GM12878 (cell line): ENCODE results near the gene RIC3. TPM values are rescaled to one million over a fixed set of nuclear protein-coding genes. Genes with fewer than 3 reads are reported as not detected.

Source experiments
- ATAC-seq: fragments of 200-7000 bp; cut with Tn5 transposase; 3 replicates; pipeline ENCODE4 v1.9.1; 2020; ENCODE audit warnings: mild to moderate bottlenecking, moderate library complexity
- BruUV-seq: library from RNA; stranded (reverse); fragments of 400-500 nt; replicated peaks from 2 replicates; lab custom pipeline; 2021; lab: Mats Ljungman, UMichigan
- CTCF ChIA-PET: fragments of 300-600 bp; sonication (Branson Sonifier 250); formaldehyde crosslinking; extraction: SDS; loops from one replicate; lab custom pipeline; 2021; ENCODE audit warnings: inconsistent platforms; lab: Yijun Ruan, JAX
- POLR2A ChIA-PET: fragments of 350-600 bp; formaldehyde crosslinking; extraction: SDS; loops from one replicate; lab custom pipeline; 2021; ENCODE audit warnings: inconsistent platforms; lab: Charles Lee
- RAD21 ChIA-PET: fragments of 300-600 bp; sonication (Branson Sonifier 250); formaldehyde crosslinking; loops from one replicate; lab custom pipeline; 2023; ENCODE audit warnings: antibody characterized with exemption; ENCODE audit not compliant: unreplicated experiment; lab: Charles Lee
- SMC1A ChIA-PET: fragments of 300-600 bp; sonication (Branson Sonifier 250); formaldehyde crosslinking; loops from one replicate; lab custom pipeline; 2023; ENCODE audit not compliant: unreplicated experiment, uncharacterized antibody; lab: Charles Lee
- DNase-seq: peaks from one replicate; pipeline ENCODE4 v3.0.0-alpha.2; 2011; ENCODE audit warnings: low read depth, low spot score
- FAIRE-seq: peaks from 3 replicates; lab custom pipeline; 2011; peaks lifted over from hg19 to GRCh38; lab: Jason Lieb, UNC
- H2AFZ ChIP-seq: 2 replicates; pipeline ENCODE4 v1.6.0; 2011; ENCODE audit warnings: low read depth, low read length, control low read depth; ENCODE audit not compliant: control insufficient read depth
- H3K27ac ChIP-seq: 2 replicates; pipeline ENCODE4 v1.5.1; 2011; ENCODE audit warnings: control low read depth; ENCODE audit not compliant: control insufficient read depth, insufficient read depth
- H3K27me3 ChIP-seq, 2 experiments: replicated peaks in 1 of 2; 2 replicates each; pipeline versions ENCODE4 v1.6.0 to v1.6.1; 2011; ENCODE audit warnings: low read length in 1 of 2; ENCODE audit not compliant: control insufficient read depth in 2 of 2, insufficient read depth in 2 of 2
- H3K36me3 ChIP-seq, 2 experiments: 2 replicates each; pipeline ENCODE4 v1.5.1; 2011; ENCODE audit warnings: low read length in 1 of 2; ENCODE audit not compliant: control insufficient read depth in 2 of 2, insufficient read depth in 2 of 2
- H3K4me1 ChIP-seq: 2 replicates; pipeline ENCODE4 v1.6.1; 2011; ENCODE audit warnings: mild to moderate bottlenecking, low read length, moderate library complexity, mixed read lengths; ENCODE audit not compliant: control insufficient read depth, insufficient read depth
- H3K4me2 ChIP-seq: 2 replicates; pipeline ENCODE4 v1.6.0; 2011; ENCODE audit warnings: control low read depth; ENCODE audit not compliant: control insufficient read depth, insufficient read depth
- H3K4me3 ChIP-seq: fragments of 200-600 bp; sonication (generic); 2 replicates; pipeline ENCODE4 v1.5.1; 2016
- H3K79me2 ChIP-seq: 2 replicates; pipeline ENCODE4 v1.6.0; 2011; ENCODE audit warnings: low read length; ENCODE audit not compliant: control insufficient read depth, insufficient read depth
- H3K9ac ChIP-seq: 2 replicates; pipeline ENCODE4 v1.8.0; 2011; ENCODE audit warnings: low read length, control low read depth, mixed read lengths; ENCODE audit not compliant: control insufficient read depth, insufficient read depth
- H3K9me3 ChIP-seq: replicated peaks from 3 replicates; pipeline ENCODE4 v1.5.1; 2011; ENCODE audit warnings: mild to moderate bottlenecking, low read length; ENCODE audit not compliant: control insufficient read depth, insufficient read depth
- H4K20me1 ChIP-seq: 2 replicates; pipeline ENCODE4 v1.6.0; 2011; ENCODE audit not compliant: control insufficient read depth, insufficient read depth
- CBFB ChIP-seq: IDR thresholded peaks from 2 replicates; pipeline ENCODE4 v1.6.1; 2016; ENCODE audit warnings: antibody characterized with exemption, low read depth
- GABPA ChIP-seq: IDR thresholded peaks from 2 replicates; pipeline ENCODE4 v1.6.1; 2014; ENCODE audit warnings: antibody characterized with exemption, low read depth, mild to moderate bottlenecking, inconsistent platforms
- GATAD2B ChIP-seq: fragments of 450-650 bp; conservative IDR thresholded peaks from 2 replicates; pipeline ENCODE4 v1.6.1; 2017; ENCODE audit warnings: low read depth, mild to moderate bottlenecking, moderate library complexity
- HDAC6 ChIP-seq: fragments of 200-600 bp; sonication (generic); IDR thresholded peaks from one replicate; pipeline ENCODE4 v1.8.0; 2017; ENCODE audit warnings: antibody characterized with exemption; ENCODE audit not compliant: unreplicated experiment
- MEF2A ChIP-seq: IDR thresholded peaks from 2 replicates; pipeline ENCODE4 v1.6.1; 2011; ENCODE audit warnings: low read depth, mild to moderate bottlenecking, low read length, moderate library complexity; ENCODE audit not compliant: insufficient read depth
- NFYA ChIP-seq: IDR thresholded peaks from 2 replicates; pipeline ENCODE4 v1.6.1; 2011; ENCODE audit warnings: low read depth, mild to moderate bottlenecking, low read length, improper control_type of control experiment, borderline replicate concordance
- NR2F1 ChIP-seq: fragments of 450-650 bp; conservative IDR thresholded peaks from 2 replicates; pipeline ENCODE4 v1.6.1; 2017; ENCODE audit warnings: mild to moderate bottlenecking
- PAX5 ChIP-seq: IDR thresholded peaks from 2 replicates; pipeline ENCODE4 v1.6.1; 2011; ENCODE audit warnings: low read depth, low read length, borderline replicate concordance
- RAD51 ChIP-seq: fragments of 450-650 bp; IDR thresholded peaks from 2 replicates; pipeline ENCODE4 v1.6.1; 2016; ENCODE audit warnings: moderate library complexity, mild to moderate bottlenecking, inconsistent platforms
- RB1 ChIP-seq: fragments of 450-650 bp; formaldehyde crosslinking; IDR thresholded peaks from 2 replicates; pipeline ENCODE4 v1.6.1; 2017; ENCODE audit warnings: mild to moderate bottlenecking, borderline replicate concordance
- RELA ChIP-seq: fragments of 450-650 bp; IDR thresholded peaks from 2 replicates; pipeline ENCODE4 v1.8.0; 2014; ENCODE audit warnings: borderline replicate concordance; ENCODE audit not compliant: partially characterized antibody
- TCF7 ChIP-seq: IDR thresholded peaks from 2 replicates; pipeline ENCODE4 v1.6.1; 2014; ENCODE audit warnings: antibody characterized with exemption, borderline replicate concordance
- WGBS: methylation state at CpG from one replicate; pipeline ENCODE4 v1.1.6; 2016; ENCODE audit warnings: low lambda C conversion rate; ENCODE audit not compliant: insufficient replicate concordance, insufficient coverage; ENCODE audit errors: missing lambda C conversion rate; 5-methylcytosine and 5-hydroxymethylcytosine counted together
- in situ Hi-C: fragments of 300-500 bp; cut with MboI; formaldehyde crosslinking; loops from 9 replicates; pipeline ENCODE4 v1.14.3; 2018; ENCODE audit warnings: mixed read lengths
- intact Hi-C: fragments of 100-400 bp; cut with micrococcal nuclease; formaldehyde crosslinking; loops from one replicate; pipeline ENCODE4 v1.14.2; 2022; ENCODE audit not compliant: unreplicated experiment
- polyA plus RNA-seq, 11 experiments: library from polyadenylated mRNA; depleted of rRNA in 4 of 11; unstranded in 6 of 11; stranded (reverse) in 5 of 11; fragments of >200 nt; fragmentation: Nextera tagmentation in 4 of 11; fragmentation: Illumina TruSeq in 1 of 11; extraction: Ambion mirVana in 4 of 11; extraction: Trizol in 1 of 11; gene quantifications; 1 replicate in 1 of 11; 2 replicates in 10 of 11; pipeline versions ENCODE4 v1.2.1 to v1.2.3, GENCODE V29; 2011 to 2016; ENCODE audit warnings: inconsistent platforms in 2 of 11, missing spikeins in 2 of 11, low read depth in 1 of 11
- total RNA-seq, 4 experiments: library from RNA; depleted of rRNA in 3 of 4; stranded (reverse); fragments of >200 nt in 3 of 4; fragmentation: Illumina TruSeq in 1 of 4; extraction: Trizol in 1 of 4; gene quantifications; 2 replicates each; pipeline versions ENCODE4 v1.2.1 to v1.2.3, GENCODE V29; 2013 to 2021
- TF ChIP-seq, protein P1 (sequence below): fragments of 150-350 bp; IDR thresholded peaks from 2 replicates; pipeline ENCODE4 v1.6.1; 2014; ENCODE audit warnings: mild to moderate bottlenecking, low read depth, low read length
- TF ChIP-seq, protein P2 (sequence below), 3 experiments: IDR thresholded peaks in 2 of 3; conservative IDR thresholded peaks in 1 of 3; 2 replicates each; pipeline ENCODE4 v1.5.1; 2011; ENCODE audit warnings: low read depth in 3 of 3, low read length in 3 of 3, mild to moderate bottlenecking in 3 of 3, control low read depth in 2 of 3, moderate library complexity in 2 of 3, inconsistent platforms in 1 of 3, mixed read lengths in 1 of 3; ENCODE audit not compliant: control insufficient read depth in 2 of 3, insufficient read depth in 1 of 3; ENCODE audit errors: extremely low read depth in 1 of 3
- TF ChIP-seq, protein P3 (sequence below): IDR thresholded peaks from 2 replicates; pipeline ENCODE4 v1.6.1; 2011; ENCODE audit warnings: borderline replicate concordance, low read depth, mild to moderate bottlenecking, moderate library complexity, low read length; ENCODE audit not compliant: insufficient read depth, poor library complexity, severe bottlenecking

Gene RIC3
- total and polyA plus RNA-seq, 10 of the 15 experiments (the other 5 are each of a cell fraction or from before 2014, with no cell fraction given), result 0.90 to 8.9 (median 2.2) TPM

DNA sequence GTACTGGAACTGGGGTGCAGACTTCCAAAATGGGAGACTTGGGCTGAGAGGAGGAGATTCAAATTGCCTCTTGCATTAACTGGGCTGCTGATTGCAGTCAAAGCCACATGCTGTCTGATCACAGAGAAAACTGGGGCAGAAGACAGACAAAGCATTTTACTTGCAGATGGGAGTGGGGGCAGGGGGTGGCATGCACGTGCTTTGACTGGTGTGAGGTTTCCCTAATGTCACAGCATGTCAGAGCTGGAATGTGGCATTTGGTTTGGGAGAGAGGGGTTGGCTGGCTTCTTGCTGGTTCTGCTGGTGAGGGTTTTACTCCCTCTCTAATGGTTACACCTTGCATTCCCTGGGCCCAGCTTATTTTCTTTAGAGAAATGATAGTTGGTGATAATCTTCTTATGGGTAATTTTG, 84.9 kb downstream of the RIC3 start:
- no peaks in the 10 kb centered on the region for H4K20me1 ChIP-seq
- DNase-seq (no peak), ATAC-seq (no peak), FAIRE-seq (no peak)
- no peak overlapping the region for H3K4me3 ChIP-seq
- H3K4me2 ChIP-seq, result no peak overlapping the region
- H3K79me2 ChIP-seq, result no peaks in the 10 kb centered on the region
- no peaks in the 10 kb centered on the region for H3K4me1 ChIP-seq
- intact Hi-C loops, result no loop called here
- no peaks in the 10 kb centered on the region for H3K9me3 ChIP-seq
- no peak overlapping the region for H3K9ac ChIP-seq
- H3K27ac ChIP-seq, result no peak overlapping the region
- CTCF ChIA-PET, result no interaction called here
- no peak overlapping the region for H2AFZ ChIP-seq
- RAD21 ChIA-PET, result no interaction called here
- H3K27me3 ChIP-seq, result peaks cover 9 to 18% of the 10 kb centered on the region in 2 experiments
- SMC1A ChIA-PET, result no interaction called here
- no peaks in the 10 kb centered on the region for H3K36me3 ChIP-seq
- 0% methylated on average over 1 of the region's 1 CpG for WGBS
- in situ Hi-C loops, result no loop called here
- BruUV-seq, result no TSS peak
- POLR2A ChIA-PET, result no interaction called here
- TF ChIP-seq MEF2A, result no peak
- TF ChIP-seq GABPA, result no peak
- no peak for TF ChIP-seq RB1
- no peak for TF ChIP-seq RELA
- TF ChIP-seq CBFB, result no peak
- TF ChIP-seq HDAC6, result no peak
- TF ChIP-seq TCF7, result no peak
- TF ChIP-seq NFYA, result no peak
- no peak for TF ChIP-seq PAX5
- TF ChIP-seq, protein P1, sequence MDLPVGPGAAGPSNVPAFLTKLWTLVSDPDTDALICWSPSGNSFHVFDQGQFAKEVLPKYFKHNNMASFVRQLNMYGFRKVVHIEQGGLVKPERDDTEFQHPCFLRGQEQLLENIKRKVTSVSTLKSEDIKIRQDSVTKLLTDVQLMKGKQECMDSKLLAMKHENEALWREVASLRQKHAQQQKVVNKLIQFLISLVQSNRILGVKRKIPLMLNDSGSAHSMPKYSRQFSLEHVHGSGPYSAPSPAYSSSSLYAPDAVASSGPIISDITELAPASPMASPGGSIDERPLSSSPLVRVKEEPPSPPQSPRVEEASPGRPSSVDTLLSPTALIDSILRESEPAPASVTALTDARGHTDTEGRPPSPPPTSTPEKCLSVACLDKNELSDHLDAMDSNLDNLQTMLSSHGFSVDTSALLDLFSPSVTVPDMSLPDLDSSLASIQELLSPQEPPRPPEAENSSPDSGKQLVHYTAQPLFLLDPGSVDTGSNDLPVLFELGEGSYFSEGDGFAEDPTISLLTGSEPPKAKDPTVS, result no peak
- TF ChIP-seq RAD51, result no peak
- TF ChIP-seq NR2F1, result no peak
- TF ChIP-seq, protein P2, sequence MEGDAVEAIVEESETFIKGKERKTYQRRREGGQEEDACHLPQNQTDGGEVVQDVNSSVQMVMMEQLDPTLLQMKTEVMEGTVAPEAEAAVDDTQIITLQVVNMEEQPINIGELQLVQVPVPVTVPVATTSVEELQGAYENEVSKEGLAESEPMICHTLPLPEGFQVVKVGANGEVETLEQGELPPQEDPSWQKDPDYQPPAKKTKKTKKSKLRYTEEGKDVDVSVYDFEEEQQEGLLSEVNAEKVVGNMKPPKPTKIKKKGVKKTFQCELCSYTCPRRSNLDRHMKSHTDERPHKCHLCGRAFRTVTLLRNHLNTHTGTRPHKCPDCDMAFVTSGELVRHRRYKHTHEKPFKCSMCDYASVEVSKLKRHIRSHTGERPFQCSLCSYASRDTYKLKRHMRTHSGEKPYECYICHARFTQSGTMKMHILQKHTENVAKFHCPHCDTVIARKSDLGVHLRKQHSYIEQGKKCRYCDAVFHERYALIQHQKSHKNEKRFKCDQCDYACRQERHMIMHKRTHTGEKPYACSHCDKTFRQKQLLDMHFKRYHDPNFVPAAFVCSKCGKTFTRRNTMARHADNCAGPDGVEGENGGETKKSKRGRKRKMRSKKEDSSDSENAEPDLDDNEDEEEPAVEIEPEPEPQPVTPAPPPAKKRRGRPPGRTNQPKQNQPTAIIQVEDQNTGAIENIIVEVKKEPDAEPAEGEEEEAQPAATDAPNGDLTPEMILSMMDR (IDR thresholded peaks at IDR 0.05 in 2 of 3, conservative IDR thresholded peaks at IDR 0.05 in 1 of 3; ENCODE audit: control insufficient read depth in 2 of 3, extremely low read depth in 1 of 3, insufficient read depth in 1 of 3, low read depth in 3 of 3, low read length in 3 of 3), result no peak
- no peak for TF ChIP-seq GATAD2B
- TF ChIP-seq, protein P3, sequence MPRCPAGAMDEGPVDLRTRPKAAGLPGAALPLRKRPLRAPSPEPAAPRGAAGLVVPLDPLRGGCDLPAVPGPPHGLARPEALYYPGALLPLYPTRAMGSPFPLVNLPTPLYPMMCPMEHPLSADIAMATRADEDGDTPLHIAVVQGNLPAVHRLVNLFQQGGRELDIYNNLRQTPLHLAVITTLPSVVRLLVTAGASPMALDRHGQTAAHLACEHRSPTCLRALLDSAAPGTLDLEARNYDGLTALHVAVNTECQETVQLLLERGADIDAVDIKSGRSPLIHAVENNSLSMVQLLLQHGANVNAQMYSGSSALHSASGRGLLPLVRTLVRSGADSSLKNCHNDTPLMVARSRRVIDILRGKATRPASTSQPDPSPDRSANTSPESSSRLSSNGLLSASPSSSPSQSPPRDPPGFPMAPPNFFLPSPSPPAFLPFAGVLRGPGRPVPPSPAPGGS, result no peak
